Endodermal cell (in vitro differentiated cells): ENCODE measurements around the gene ENPP6. TPM values are rescaled to one million over a fixed set of nuclear protein-coding genes. Genes with fewer than 3 reads are reported as not detected.
"Not testable (repeated sequence)": the region's sequence is repeated elsewhere in the genome, so short reads cannot be mapped to it uniquely, and the experiment has no call there.

ENCODE experiments used
- DNase-seq: peaks from one replicate; pipeline ENCODE4 v3.0.0-alpha.2; 2017
- H3K27ac ChIP-seq: 2 replicates; pipeline ENCODE4 v1.5.1; 2013; ENCODE audit warnings: mild to moderate bottlenecking, low read depth, low read length, moderate library complexity
- H3K27me3 ChIP-seq: 2 replicates; pipeline ENCODE4 v1.6.1; 2013; ENCODE audit warnings: mild to moderate bottlenecking, low read length, moderate library complexity; ENCODE audit not compliant: insufficient read depth, control insufficient read depth, poor library complexity, severe bottlenecking
- H3K36me3 ChIP-seq: 2 replicates; pipeline ENCODE4 v1.7.0; 2013; ENCODE audit warnings: mild to moderate bottlenecking, low read length, moderate library complexity; ENCODE audit not compliant: control insufficient read depth, insufficient read depth
- H3K4me1 ChIP-seq: one replicate; pipeline ENCODE4 v1.7.0; 2013; ENCODE audit warnings: low read length; ENCODE audit not compliant: control insufficient read depth, insufficient read depth
- H3K4me3 ChIP-seq: 2 replicates; pipeline ENCODE4 v1.5.1; 2013; ENCODE audit warnings: mild to moderate bottlenecking, low read length, moderate library complexity
- H3K9ac ChIP-seq: 2 replicates; pipeline ENCODE4 v1.6.1; 2013; ENCODE audit warnings: mild to moderate bottlenecking, low read length, moderate library complexity; ENCODE audit not compliant: poor library complexity, severe bottlenecking; ENCODE audit errors: extremely low read depth
- H3K9me3 ChIP-seq: 2 replicates; pipeline ENCODE4 v1.6.1; 2013; ENCODE audit warnings: mild to moderate bottlenecking, low read length, moderate library complexity; ENCODE audit not compliant: control insufficient read depth
- H3K27ac Mint-ChIP-seq: 2 replicates; pipeline ENCODE4 v1.8.0; 2020; ENCODE audit warnings: mixed read lengths
- H3K27me3 Mint-ChIP-seq: 2 replicates; pipeline ENCODE4 v1.8.0; 2021; ENCODE audit warnings: mild to moderate bottlenecking, mixed read lengths; ENCODE audit not compliant: insufficient read depth
- H3K36me3 Mint-ChIP-seq: 2 replicates; pipeline ENCODE4 v1.8.0; 2020; ENCODE audit warnings: low read depth, mixed read lengths
- H3K4me1 Mint-ChIP-seq: 2 replicates; pipeline ENCODE4 v1.8.0; 2020; ENCODE audit warnings: mixed read lengths
- H3K4me3 Mint-ChIP-seq: 2 replicates; pipeline ENCODE4 v1.8.0; 2020; ENCODE audit warnings: mild to moderate bottlenecking, moderate library complexity, mixed read lengths
- H3K9me3 Mint-ChIP-seq: 2 replicates; pipeline ENCODE4 v1.8.0; 2020; ENCODE audit warnings: mild to moderate bottlenecking, mixed read lengths
- CTCF ChIP-seq: fragments of 200-600 bp; sonication (generic); conservative IDR thresholded peaks from 2 replicates; pipeline ENCODE4 v1.5.0; 2021; ENCODE audit warnings: antibody characterized with exemption, mild to moderate bottlenecking
- WGBS, 2 experiments: methylation state at CpG; one replicate each; pipeline versions ENCODE4 v1.1.5 to v1.1.7; 2013; ENCODE audit warnings: missing lambda C conversion rate in 2 of 2, mixed read lengths in 1 of 2; ENCODE audit not compliant: insufficient coverage in 1 of 2, insufficient read length in 1 of 2; 5-methylcytosine and 5-hydroxymethylcytosine counted together
- total RNA-seq, 2 donors: library from RNA; stranded (reverse); fragmentation: NEBNext Ultra II Directional in 1 of 2; extraction: Animal tissue kit (Norgen Biotek cat#: 25700) in 1 of 2; gene quantifications; 2 replicates in 1 of 2; 3 replicates in 1 of 2; pipeline ENCODE4 v1.2.1, GENCODE V29; 2021

The ENPP6 gene
- total RNA-seq, 2 donors from 2014 or later = 0.07 TPM; not detected in 1

GRCh38 chr4:184145596-184145995 is 72.1 kb downstream of the ENPP6 start:
- Histone ChIP-seq H3K9me3 (no peaks in the 10 kb centered on the region), H3K36me3 (no peaks in the 10 kb centered on the region), H3K4me3 (no peak overlapping the region), H3K4me1 (peaks cover 4% of the 10 kb centered on the region), H3K9ac (no peak overlapping the region), H3K27ac (no peak overlapping the region), H3K27me3 (no peaks in the 10 kb centered on the region)
- Mint-ChIP-seq H3K9me3 (peaks cover 8% of the 10 kb centered on the region), H3K4me3 (no peak overlapping the region), H3K27ac (no peak overlapping the region), H3K27me3 (peaks cover 10% of the 10 kb centered on the region), H3K4me1 (peaks cover 2% of the 10 kb centered on the region), H3K36me3 (no peaks in the 10 kb centered on the region)
- 93 to 100% methylated on average over 4 to 5 of the region's 5 CpGs for WGBS, 2 experiments
- DNase-seq = no peak
- no peak for TF ChIP-seq CTCF

- peak; percentile 80 for TF ChIP-seq CTCF
- H3K27me3 Mint-ChIP-seq = peaks cover 10% of the 10 kb centered on the region
- Histone ChIP-seq H3K27ac (no peak overlapping the region), H3K9ac (no peak overlapping the region), H3K36me3 (no peaks in the 10 kb centered on the region), H3K9me3 (peaks cover under 1% of the 10 kb centered on the region), H3K27me3 (no peaks in the 10 kb centered on the region), H3K4me1 (peaks cover 4% of the 10 kb centered on the region), H3K4me3 (no peak overlapping the region)
- peaks cover 11% of the 10 kb centered on the region for H3K9me3 Mint-ChIP-seq
- no peak overlapping the region for H3K27ac Mint-ChIP-seq
- no peak overlapping the region for H3K4me3 Mint-ChIP-seq
- H3K4me1 Mint-ChIP-seq = peaks cover 2% of the 10 kb centered on the region
- H3K36me3 Mint-ChIP-seq = no peaks in the 10 kb centered on the region
- DNase-seq = peak; percentile 89
- 73 to 85% methylated on average over 5 to 15 of the region's 15 CpGs for WGBS, 2 experiments
Measured at GRCh38 chr4:184143770-184144564, 73.7 kb downstream of the ENPP6 start.

GRCh38 chr4:184142121-184143000 is 75.3 kb downstream of the ENPP6 start:
- Mint-ChIP-seq H3K9me3 (peaks cover 21% of the 10 kb centered on the region), H3K4me3 (no peak overlapping the region), H3K27ac (no peak overlapping the region), H3K4me1 (no peaks in the 10 kb centered on the region), H3K27me3 (peaks cover 10% of the 10 kb centered on the region), H3K36me3 (no peaks in the 10 kb centered on the region)
- no peak for DNase-seq
- Histone ChIP-seq H3K9me3 (peaks cover 9% of the 10 kb centered on the region), H3K36me3 (no peaks in the 10 kb centered on the region), H3K4me3 (no peak overlapping the region), H3K27ac (no peak overlapping the region), H3K4me1 (no peaks in the 10 kb centered on the region), H3K27me3 (no peaks in the 10 kb centered on the region), H3K9ac (no peak overlapping the region)
- 91 to 93% methylated on average over 16 to 18 of the region's 18 CpGs for WGBS, 2 experiments
- TF ChIP-seq CTCF = peak; percentile 11

- not testable (repeated sequence) for H3K27ac Mint-ChIP-seq, H3K36me3 Mint-ChIP-seq, H3K4me3 Mint-ChIP-seq, H3K27ac ChIP-seq, H3K27me3 ChIP-seq, H3K36me3 ChIP-seq, DNase-seq, H3K27me3 Mint-ChIP-seq, H3K4me3 ChIP-seq, H3K9ac ChIP-seq, H3K4me1 Mint-ChIP-seq, H3K4me1 ChIP-seq
- peaks cover 32% of the 10 kb centered on the region for H3K9me3 Mint-ChIP-seq
- WGBS, 2 experiments = 82 to 88% methylated on average over 6 to 7 of the region's 8 CpGs
- peaks cover 17% of the 10 kb centered on the region for H3K9me3 ChIP-seq
Measured at GRCh38 chr4:184140901-184141300, 76.8 kb downstream of the ENPP6 start.
